H1 (cell line): Measurements from ENCODE around the gene PCDHGB7. TPM values are rescaled to one million over a fixed set of nuclear protein-coding genes. Genes with fewer than 3 reads are reported as not detected.

Experiments
- CTCF ChIA-PET: fragments of 300-600 bp; sonication (Branson Sonifier 250); formaldehyde crosslinking; loops from one replicate; lab custom pipeline; 2021; ENCODE audit not compliant: partially characterized antibody; lab: Charles Lee
- POLR2A ChIA-PET: fragments of 300-600 bp; sonication (Branson Sonifier 250); formaldehyde crosslinking; loops from one replicate; lab custom pipeline; 2021; ENCODE audit warnings: inconsistent platforms; ENCODE audit not compliant: partially characterized antibody; lab: Charles Lee
- DNase-seq, 2 experiments: peaks; one replicate each; pipeline versions ENCODE4 v3.0.0 to v3.0.0-alpha.2; 2010 to 2022; ENCODE audit warnings: low spot score in 2 of 2, low read depth in 1 of 2, mixed read lengths in 1 of 2
- FAIRE-seq: peaks from 2 replicates; lab custom pipeline; 2011; peaks lifted over from hg19 to GRCh38; lab: Jason Lieb, UNC
- H2AFZ ChIP-seq: 2 replicates; pipeline ENCODE4 v1.8.1; 2012; ENCODE audit warnings: low read length, inconsistent platforms
- H2AK5ac ChIP-seq: 2 replicates; pipeline ENCODE4 v1.6.1; 2013; ENCODE audit warnings: low read depth, low read length
- H2BK120ac ChIP-seq: replicated peaks from 2 replicates; pipeline ENCODE3; 2013; ENCODE audit warnings: low read depth, low read length, inconsistent platforms
- H2BK12ac ChIP-seq: 2 replicates; pipeline ENCODE4 v1.6.1; 2013; ENCODE audit warnings: low read depth, low read length
- H2BK15ac ChIP-seq: 2 replicates; pipeline ENCODE4 v1.6.1; 2013; ENCODE audit warnings: low read length
- H2BK20ac ChIP-seq: 2 replicates; pipeline ENCODE4 v1.6.1; 2013; ENCODE audit warnings: low read length
- H2BK5ac ChIP-seq: 2 replicates; pipeline ENCODE4 v1.6.1; 2013; ENCODE audit warnings: low read depth, low read length
- H3K14ac ChIP-seq: 2 replicates; pipeline ENCODE4 v1.6.1; 2013; ENCODE audit warnings: inconsistent platforms; ENCODE audit not compliant: insufficient read length
- H3K18ac ChIP-seq: 2 replicates; pipeline ENCODE4 v1.6.1; 2013; ENCODE audit warnings: low read length; ENCODE audit errors: extremely low read depth
- H3K23ac ChIP-seq: 2 replicates; pipeline ENCODE4 v1.6.1; 2013; ENCODE audit warnings: inconsistent platforms; ENCODE audit not compliant: insufficient read length
- H3K23me2 ChIP-seq: 2 replicates; pipeline ENCODE4 v1.6.1; 2013; ENCODE audit warnings: low read depth, low read length
- H3K27ac ChIP-seq: 2 replicates; pipeline ENCODE4 v1.6.1; 2011; ENCODE audit warnings: low read depth, low read length, inconsistent platforms
- H3K27me3 ChIP-seq, 4 experiments: replicated peaks in 1 of 4; 1 replicate in 1 of 4; 2 replicates in 3 of 4; pipeline versions ENCODE4 v1.6.1 to v1.8.1; 2011 to 2013; ENCODE audit warnings: low read length in 3 of 4, mild to moderate bottlenecking in 3 of 4, inconsistent platforms in 2 of 4, mixed read lengths in 2 of 4, moderate library complexity in 1 of 4; ENCODE audit not compliant: control insufficient read depth in 3 of 4, insufficient read depth in 3 of 4; ENCODE audit errors: extremely low read depth in 1 of 4
- H3K36me3 ChIP-seq, 4 experiments: 2 replicates each; pipeline versions ENCODE4 v1.6.1 to v1.8.1; 2011 to 2013; ENCODE audit warnings: mild to moderate bottlenecking in 4 of 4, low read length in 3 of 4, moderate library complexity in 2 of 4, control low read depth in 1 of 4, inconsistent platforms in 1 of 4; ENCODE audit not compliant: insufficient read depth in 4 of 4, control insufficient read depth in 2 of 4
- H3K4ac ChIP-seq: replicated peaks from 2 replicates; pipeline ENCODE3; 2013; ENCODE audit warnings: low read length, low read depth, mixed read lengths, inconsistent platforms; ENCODE audit not compliant: insufficient read length
- H3K4me1 ChIP-seq, 4 experiments: replicated peaks in 1 of 4; 1 replicate in 1 of 4; 2 replicates in 3 of 4; pipeline versions ENCODE4 v1.6.1 to v1.8.1; 2011 to 2013; ENCODE audit warnings: low read length in 3 of 4, inconsistent platforms in 2 of 4, mixed read lengths in 1 of 4; ENCODE audit not compliant: insufficient read depth in 4 of 4, control insufficient read depth in 3 of 4
- H3K4me2 ChIP-seq, 2 experiments: 2 replicates each; pipeline versions ENCODE4 v1.6.1 to v1.8.1; 2011 to 2013; ENCODE audit warnings: low read depth in 2 of 2, low read length in 2 of 2, control low read depth in 1 of 2, inconsistent platforms in 1 of 2, mild to moderate bottlenecking in 1 of 2; ENCODE audit not compliant: insufficient read depth in 1 of 2
- H3K4me3 ChIP-seq, 4 experiments: fragments of 200-600, 300-600 bp in 1 of 4; sonication (generic), shearing (Covaris generic), sonication (Bioruptor Twin) in 1 of 4; 2 replicates each; pipeline versions ENCODE4 v1.5.1 to v1.8.1; 2011 to 2016; ENCODE audit warnings: low read length in 4 of 4, low read depth in 3 of 4, control low read depth in 2 of 4, inconsistent platforms in 2 of 4, mild to moderate bottlenecking in 2 of 4, mixed read lengths in 1 of 4, moderate library complexity in 1 of 4; ENCODE audit not compliant: insufficient read depth in 2 of 4; ENCODE audit errors: extremely low read depth in 1 of 4
- H3K56ac ChIP-seq: replicated peaks from 2 replicates; pipeline ENCODE3; 2013; ENCODE audit warnings: low read depth, mild to moderate bottlenecking, mixed read lengths, low read length, inconsistent platforms; ENCODE audit not compliant: insufficient read length
- H3K79me1 ChIP-seq: 2 replicates; pipeline ENCODE4 v1.6.1; 2013; ENCODE audit warnings: low read depth, low read length, control low read depth
- H3K79me2 ChIP-seq, 2 experiments: 2 replicates each; pipeline versions ENCODE4 v1.6.1 to v1.8.1; 2012 to 2013; ENCODE audit warnings: low read length in 2 of 2, mild to moderate bottlenecking in 2 of 2, inconsistent platforms in 1 of 2; ENCODE audit not compliant: insufficient read depth in 2 of 2, control insufficient read depth in 1 of 2
- H3K9ac ChIP-seq, 4 experiments: replicated peaks in 1 of 4; 1 replicate in 1 of 4; 2 replicates in 3 of 4; pipeline versions ENCODE4 v1.6.1 to v1.8.1; 2011 to 2013; ENCODE audit warnings: low read depth in 3 of 4, low read length in 3 of 4, control low read depth in 2 of 4, mild to moderate bottlenecking in 2 of 4, moderate library complexity in 2 of 4, inconsistent platforms in 1 of 4; ENCODE audit errors: extremely low read depth in 1 of 4
- H3K9me3 ChIP-seq, 2 experiments: 2 replicates each; pipeline versions ENCODE4 v1.6.1 to v1.8.1; 2012 to 2013; ENCODE audit warnings: mild to moderate bottlenecking in 2 of 2, moderate library complexity in 2 of 2, control low read depth in 1 of 2, inconsistent platforms in 1 of 2, low read depth in 1 of 2, low read length in 1 of 2, mixed read lengths in 1 of 2; ENCODE audit not compliant: insufficient read depth in 2 of 2
- H4K20me1 ChIP-seq, 2 experiments: replicated peaks in 1 of 2; 2 replicates each; pipeline versions ENCODE3 to v1.8.1; 2011 to 2013; ENCODE audit warnings: inconsistent platforms in 2 of 2, low read length in 2 of 2, mild to moderate bottlenecking in 1 of 2; ENCODE audit not compliant: insufficient read depth in 2 of 2, control insufficient read depth in 1 of 2
- H4K5ac ChIP-seq: 2 replicates; pipeline ENCODE4 v1.6.1; 2013; ENCODE audit warnings: low read length, low read depth, mixed read lengths, inconsistent platforms; ENCODE audit not compliant: insufficient read length
- H4K8ac ChIP-seq: 2 replicates; pipeline ENCODE4 v1.8.0; 2013; ENCODE audit warnings: mild to moderate bottlenecking, moderate library complexity, low read length, inconsistent platforms; ENCODE audit not compliant: insufficient read depth; ENCODE audit errors: extremely low read depth
- H4K91ac ChIP-seq: replicated peaks from 2 replicates; pipeline ENCODE3; 2013; ENCODE audit warnings: low read length, mixed read lengths, inconsistent platforms; ENCODE audit not compliant: insufficient read length
- KDM1A ChIP-seq: fragments of 200-600, 300-600 bp; sonication (generic); IDR thresholded peaks from 2 replicates; pipeline ENCODE4 v1.7.1; 2016; ENCODE audit warnings: mild to moderate bottlenecking, low read length, borderline replicate concordance
- whole genome bisulfite sequencing, 2 experiments: shearing (Covaris generic) in 1 of 2; methylation state at CpG; one replicate each; pipeline versions ENCODE4 v1.1.6 to v1.1.7; 2013 to 2015; ENCODE audit warnings: low lambda C conversion rate in 2 of 2, mixed read lengths in 2 of 2, inconsistent platforms in 1 of 2, low coverage in 1 of 2, missing lambda C conversion rate in 1 of 2; ENCODE audit not compliant: insufficient replicate concordance in 2 of 2, insufficient coverage in 1 of 2, insufficient read length in 1 of 2; ENCODE audit errors: extremely low coverage in 1 of 2, missing lambda C conversion rate in 1 of 2; 5-methylcytosine and 5-hydroxymethylcytosine counted together
- polyA plus RNA-seq, 7 experiments: library from polyadenylated mRNA; depleted of rRNA in 3 of 7; stranded (reverse) in 5 of 7; unstranded in 2 of 7; fragments of >200 nt in 5 of 7; fragments of 200-250 nt in 2 of 7; gene quantifications; 1 replicate in 5 of 7; 2 replicates in 1 of 7; 4 replicates in 1 of 7; pipeline versions ENCODE4 v1.2.1 to v1.2.3, GENCODE V29; 2011 to 2013; ENCODE audit warnings: missing spikeins in 2 of 7, mixed read lengths in 2 of 7
- total RNA-seq: library from RNA; stranded (reverse); fragmentation: NEBNext Ultra II Directional; extraction: Animal tissue kit (Norgen Biotek cat#: 25700); gene quantifications from 2 replicates; pipeline ENCODE4 v1.2.1, GENCODE V29; 2021
- TF ChIP-seq, protein P1 (sequence below): IDR thresholded peaks from 2 replicates; pipeline ENCODE4 v1.6.1; 2012; ENCODE audit warnings: inconsistent platforms

PCDHGB7 gene
- total and polyA plus RNA-seq, 2 of the 8 experiments (the other 6 are each of a cell fraction or from before 2014, with no cell fraction given): 4.1 to 9.5 TPM

DNA sequence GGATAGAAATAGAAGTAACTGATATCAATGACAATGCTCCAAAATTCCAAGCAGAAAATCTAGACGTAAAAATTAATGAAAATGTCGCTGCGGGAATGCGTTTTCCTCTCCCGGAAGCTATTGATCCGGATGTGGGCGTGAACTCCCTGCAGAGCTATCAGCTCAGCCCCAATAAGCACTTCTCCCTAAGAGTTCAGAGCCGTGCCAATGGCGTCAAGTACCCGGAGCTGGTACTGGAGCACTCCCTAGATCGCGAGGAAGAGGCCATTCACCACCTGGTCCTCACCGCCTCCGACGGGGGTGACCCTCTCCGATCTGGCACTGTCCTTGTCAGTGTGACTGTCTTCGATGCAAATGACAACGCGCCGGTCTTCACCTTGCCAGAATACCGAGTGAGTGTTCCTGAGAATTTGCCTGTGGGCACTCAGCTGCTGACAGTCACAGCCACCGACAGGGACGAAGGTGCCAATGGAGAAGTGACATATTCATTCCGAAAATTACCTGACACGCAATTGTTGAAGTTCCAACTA, 3.9 kb upstream of the PCDHGB7 start:
- H3K9me3 ChIP-seq: peaks cover 5 to 8% of the 10 kb centered on the region in 2 experiments; a peak in 2 of 4 replicates
- H4K5ac ChIP-seq: no peak overlapping the region
- no peak overlapping the region for H4K91ac ChIP-seq
- no peaks in the 10 kb centered on the region for H3K4me1 ChIP-seq
- H3K4ac ChIP-seq: no peak overlapping the region
- H2BK12ac ChIP-seq: no peak overlapping the region
- H2AFZ ChIP-seq: 0 out of 2 replicates have a peak overlapping the region, but pooled peaks have one; percentile 21
- peak overlapping the region; percentile 75; the same call in 1 of the 2 replicates for H2AK5ac ChIP-seq
- no peaks in the 10 kb centered on the region for H3K79me2 ChIP-seq
- no peak overlapping the region for H3K56ac ChIP-seq
- H3K79me1 ChIP-seq: no peaks in the 10 kb centered on the region
- H3K14ac ChIP-seq: no peak overlapping the region
- H3K27ac ChIP-seq: no peak overlapping the region
- no peak overlapping the region for H3K18ac ChIP-seq
- WGBS, 2 experiments: 42% methylated on average over 25 of the region's 25 CpGs; no CpG with 5 or more reads in 1 of the 2 experiments
- peak overlapping the region in 3 of 4 experiments; percentile 32 to 42 (median 38); a peak in 3 of 7 replicates for H3K9ac ChIP-seq
- FAIRE-seq (no peak), DNase-seq (peak in 1 of 2 experiments; percentile 39)
- TF ChIP-seq, protein P1, sequence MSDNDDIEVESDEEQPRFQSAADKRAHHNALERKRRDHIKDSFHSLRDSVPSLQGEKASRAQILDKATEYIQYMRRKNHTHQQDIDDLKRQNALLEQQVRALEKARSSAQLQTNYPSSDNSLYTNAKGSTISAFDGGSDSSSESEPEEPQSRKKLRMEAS: peak; percentile 52
- no peak for TF ChIP-seq KDM1A
- H4K20me1 ChIP-seq: peaks cover 0 to 1% of the 10 kb centered on the region in 2 experiments
- H2BK5ac ChIP-seq: no peak overlapping the region
- peak overlapping the region; percentile 81; the same call in 1 of the 2 replicates for H2BK15ac ChIP-seq
- peaks cover 0 to 3% (median 0%) of the 10 kb centered on the region in 4 experiments; a peak in 1 of 8 replicates for H3K36me3 ChIP-seq
- peak overlapping the region; percentile 66 to 82 (median 78) for H3K4me3 ChIP-seq
- H4K8ac ChIP-seq: peak overlapping the region; percentile 38; the same call in 1 of the 2 replicates
- ChIA-PET POLR2A (interaction anchor here (0.7 to 2.7 kb wide), 12 partner anchors 58 to 169 kb away, joined by 3 to 9 read pairs (median 4); partner anchors contain the start of gene PCDHB15), CTCF (interaction anchor here (0.6 to 23.3 kb wide), 55 partner anchors 8 to 1614 kb away, joined by 3 to 1236 read pairs (median 9); partner anchors contain the start of genes PCDHB11, PCDHB12, PCDHB13 and PCDHB14)
- H2BK20ac ChIP-seq: no peak overlapping the region
- no peaks in the 10 kb centered on the region for H3K23me2 ChIP-seq
- H3K27me3 ChIP-seq: peaks cover 0 to 13% (median 7%) of the 10 kb centered on the region in 4 experiments; a peak in 6 of 7 replicates
- no peak overlapping the region for H2BK120ac ChIP-seq
- H3K23ac ChIP-seq: no peak overlapping the region
- H3K4me2 ChIP-seq: peak overlapping the region; percentile 65 to 80
